PC-3 (cell line): ENCODE measurements around the gene NEDD9. TPM values are rescaled to one million over a fixed set of nuclear protein-coding genes. Genes with fewer than 3 reads are reported as not detected.

Source experiments
- ATAC-seq: fragments of 200-7000 bp; cut with Tn5 transposase; 2 replicates; pipeline ENCODE4 v1.9.1; 2020; ENCODE audit warnings: mild to moderate bottlenecking, moderate library complexity
- BruUV-seq: library from RNA; stranded (reverse); fragments of 400-500 nt; replicated peaks from 2 replicates; lab custom pipeline; 2021; lab: Mats Ljungman, UMichigan
- CTCF ChIA-PET: fragments of 300-600 bp; sonication (Branson Sonifier 250); formaldehyde crosslinking; loops from one replicate; lab custom pipeline; 2022; ENCODE audit warnings: antibody characterized with exemption; lab: Charles Lee
- POLR2A ChIA-PET: fragments of 300-600 bp; sonication (Branson Sonifier 250); formaldehyde crosslinking; loops from one replicate; lab custom pipeline; 2022; ENCODE audit warnings: antibody characterized with exemption; ENCODE audit not compliant: unreplicated experiment; lab: Charles Lee
- DNase-seq: peaks from one replicate; pipeline ENCODE4 v3.0.0-alpha.2; 2015
- H2AFZ ChIP-seq: fragments of 300-600 bp; sonication (generic); 2 replicates; pipeline ENCODE4 v1.6.0; 2016; ENCODE audit warnings: antibody characterized with exemption, low read length
- H3F3A ChIP-seq: fragments of 300-600 bp; sonication (generic); one replicate; pipeline ENCODE4 v1.6.0; 2017; ENCODE audit warnings: antibody characterized with exemption, low read length, control low read depth, mild to moderate bottlenecking; ENCODE audit not compliant: unreplicated experiment
- H3K27ac ChIP-seq: fragments of 300-600 bp; sonication (generic); 2 replicates; pipeline ENCODE4 v1.5.1; 2016; ENCODE audit warnings: mild to moderate bottlenecking, low read length
- H3K27me3 ChIP-seq: fragments of 300-600 bp; sonication (generic); 2 replicates; pipeline ENCODE4 v1.6.1; 2016; ENCODE audit warnings: low read length, mixed read lengths
- H3K36me3 ChIP-seq: fragments of 300-600 bp; sonication (generic); 2 replicates; pipeline ENCODE4 v1.6.1; 2016; ENCODE audit warnings: low read depth, mixed run types, low read length, mixed read lengths
- H3K4me1 ChIP-seq: fragments of 300-600 bp; sonication (generic); 2 replicates; pipeline ENCODE4 v1.5.1; 2016; ENCODE audit warnings: low read length; ENCODE audit not compliant: insufficient read depth
- H3K4me2 ChIP-seq: fragments of 300-600 bp; sonication (generic); 2 replicates; pipeline ENCODE4 v1.6.0; 2016; ENCODE audit warnings: low read length
- H3K4me3 ChIP-seq: fragments of 300-600 bp; sonication (generic); 2 replicates; pipeline ENCODE4 v1.5.1; 2016; ENCODE audit warnings: mild to moderate bottlenecking, low read length, mixed read lengths
- H3K79me2 ChIP-seq: fragments of 300-600 bp; sonication (generic); 2 replicates; pipeline ENCODE4 v1.6.1; 2017; ENCODE audit warnings: low read length, mixed read lengths
- H3K9ac ChIP-seq: fragments of 300-600 bp; sonication (generic); 2 replicates; pipeline ENCODE4 v1.6.0; 2016; ENCODE audit warnings: mild to moderate bottlenecking, low read length
- H3K9me2 ChIP-seq: fragments of 300-600 bp; sonication (generic); replicated peaks from 2 replicates; pipeline ENCODE4 v1.6.1; 2016; ENCODE audit warnings: mixed run types, low read length, mixed read lengths
- H3K9me3 ChIP-seq: fragments of 300-600 bp; sonication (generic); 2 replicates; pipeline ENCODE4 v1.6.1; 2016; ENCODE audit warnings: low read length, mixed read lengths
- H4K20me1 ChIP-seq: fragments of 300-600 bp; sonication (generic); 2 replicates; pipeline ENCODE4 v1.6.1; 2016; ENCODE audit warnings: low read length, mixed read lengths
- EZH2 ChIP-seq: fragments of 300-600 bp; sonication (generic); IDR thresholded peaks from one replicate; pipeline ENCODE4 v1.6.1; 2017; ENCODE audit warnings: antibody characterized with exemption, mild to moderate bottlenecking, low read length; ENCODE audit not compliant: unreplicated experiment
- EZH2phosphoT487 ChIP-seq: fragments of 300-600 bp; sonication (generic); IDR thresholded peaks from 2 replicates; pipeline ENCODE4 v1.6.1; 2018; ENCODE audit warnings: mild to moderate bottlenecking, antibody characterized with exemption, low read length, borderline replicate concordance
- intact Hi-C: fragments of 100-400 bp; cut with micrococcal nuclease; formaldehyde crosslinking; loops from 2 replicates; pipeline ENCODE4 v1.9.0; 2023
- total RNA-seq: library from RNA; depleted of rRNA; stranded (reverse); fragments of >200 nt; gene quantifications from 2 replicates; pipeline ENCODE4 v1.2.3, GENCODE V29; 2014
- TF ChIP-seq, protein P1 (sequence below): fragments of 300-600 bp; sonication (generic); conservative IDR thresholded peaks from 2 replicates; pipeline ENCODE4 v1.5.1; 2017; ENCODE audit warnings: antibody characterized with exemption, low read depth, mild to moderate bottlenecking, low read length

The NEDD9 gene
- total RNA-seq, 1 experiment from 2014 or later = 12.1 TPM

- no peaks in the 10 kb centered on the region for H3K36me3 ChIP-seq
- no peak overlapping the region for H3K27ac ChIP-seq
- H3K4me3 ChIP-seq = no peak overlapping the region
- intact Hi-C loops = no loop called here
- CTCF ChIA-PET = no interaction called here
- H3K9me2 ChIP-seq = no peaks in the 10 kb centered on the region
- POLR2A ChIA-PET = no interaction called here
- no peak overlapping the region for H3K9ac ChIP-seq
- no peak for TF ChIP-seq EZH2phosphoT487
- TF ChIP-seq, protein P1, sequence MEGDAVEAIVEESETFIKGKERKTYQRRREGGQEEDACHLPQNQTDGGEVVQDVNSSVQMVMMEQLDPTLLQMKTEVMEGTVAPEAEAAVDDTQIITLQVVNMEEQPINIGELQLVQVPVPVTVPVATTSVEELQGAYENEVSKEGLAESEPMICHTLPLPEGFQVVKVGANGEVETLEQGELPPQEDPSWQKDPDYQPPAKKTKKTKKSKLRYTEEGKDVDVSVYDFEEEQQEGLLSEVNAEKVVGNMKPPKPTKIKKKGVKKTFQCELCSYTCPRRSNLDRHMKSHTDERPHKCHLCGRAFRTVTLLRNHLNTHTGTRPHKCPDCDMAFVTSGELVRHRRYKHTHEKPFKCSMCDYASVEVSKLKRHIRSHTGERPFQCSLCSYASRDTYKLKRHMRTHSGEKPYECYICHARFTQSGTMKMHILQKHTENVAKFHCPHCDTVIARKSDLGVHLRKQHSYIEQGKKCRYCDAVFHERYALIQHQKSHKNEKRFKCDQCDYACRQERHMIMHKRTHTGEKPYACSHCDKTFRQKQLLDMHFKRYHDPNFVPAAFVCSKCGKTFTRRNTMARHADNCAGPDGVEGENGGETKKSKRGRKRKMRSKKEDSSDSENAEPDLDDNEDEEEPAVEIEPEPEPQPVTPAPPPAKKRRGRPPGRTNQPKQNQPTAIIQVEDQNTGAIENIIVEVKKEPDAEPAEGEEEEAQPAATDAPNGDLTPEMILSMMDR = no peak
- TF ChIP-seq EZH2 = no peak
- H3K4me2 ChIP-seq = no peak overlapping the region
- DNase-seq (no peak), ATAC-seq (no peak)
- no peaks in the 10 kb centered on the region for H3F3A ChIP-seq
- H4K20me1 ChIP-seq = no peaks in the 10 kb centered on the region
- H3K79me2 ChIP-seq = no peaks in the 10 kb centered on the region
- BruUV-seq = no TSS peak
- H3K4me1 ChIP-seq = peaks cover 18% of the 10 kb centered on the region
- no peaks in the 10 kb centered on the region for H3K27me3 ChIP-seq
- no peak overlapping the region for H2AFZ ChIP-seq
- no peaks in the 10 kb centered on the region for H3K9me3 ChIP-seq
These were observed 47.9 kb upstream of the NEDD9 start for GRCh38 chr6:11280394-11280793.

DNA sequence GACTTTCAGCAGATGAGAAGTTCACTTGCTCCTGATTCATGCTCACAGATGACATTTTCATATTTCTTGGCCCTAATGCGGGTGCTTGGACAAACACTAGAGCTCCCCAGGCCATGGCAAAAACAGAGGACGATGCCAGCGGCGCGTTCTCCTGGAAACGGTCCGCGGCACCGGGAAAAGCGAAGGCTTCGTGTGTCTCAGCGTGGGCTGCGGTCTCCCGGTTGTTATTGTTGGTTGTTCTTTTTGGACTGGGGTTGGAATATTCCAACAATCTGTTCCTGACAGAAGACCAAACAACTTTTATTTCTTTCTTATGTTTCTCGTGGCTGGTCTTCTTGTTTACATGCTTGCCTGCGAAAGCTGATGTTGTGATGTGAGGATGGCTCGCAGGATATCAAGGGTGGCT lies 46.8 kb upstream of the NEDD9 start:
- no peak overlapping the region for H2AFZ ChIP-seq
- H3K4me2 ChIP-seq = no peak overlapping the region
- ChIA-PET CTCF (no interaction called here), POLR2A (no interaction called here)
- peaks cover 22% of the 10 kb centered on the region for H3K4me1 ChIP-seq
- DNase-seq (no peak), ATAC-seq (no peak)
- no peaks in the 10 kb centered on the region for H3K36me3 ChIP-seq
- no peak overlapping the region for H3K4me3 ChIP-seq
- BruUV-seq = no TSS peak
- H3K9me3 ChIP-seq = no peaks in the 10 kb centered on the region
- H3K9me2 ChIP-seq = no peaks in the 10 kb centered on the region
- no peak overlapping the region for H3K9ac ChIP-seq
- no peaks in the 10 kb centered on the region for H3K79me2 ChIP-seq
- intact Hi-C loops = no loop called here
- TF ChIP-seq, protein P1 = no peak
- TF ChIP-seq EZH2phosphoT487 (no peak), EZH2 (no peak)
- H3K27ac ChIP-seq = no peak overlapping the region
- H4K20me1 ChIP-seq = no peaks in the 10 kb centered on the region
- no peaks in the 10 kb centered on the region for H3F3A ChIP-seq
- H3K27me3 ChIP-seq = no peaks in the 10 kb centered on the region

GRCh38 chr6:11278207-11278559 lies 45.7 kb upstream of the NEDD9 start:
- ChIA-PET CTCF (no interaction called here), POLR2A (no interaction called here)
- no peak overlapping the region for H3K9ac ChIP-seq
- H3K27me3 ChIP-seq = no peaks in the 10 kb centered on the region
- no peak overlapping the region for H3K4me3 ChIP-seq
- no TSS peak for BruUV-seq
- intact Hi-C loops = no loop called here
- no peaks in the 10 kb centered on the region for H3K9me2 ChIP-seq
- H3K4me1 ChIP-seq = peaks cover 33% of the 10 kb centered on the region
- H4K20me1 ChIP-seq = no peaks in the 10 kb centered on the region
- no peak overlapping the region for H2AFZ ChIP-seq
- H3K4me2 ChIP-seq = no peak overlapping the region
- no peaks in the 10 kb centered on the region for H3K36me3 ChIP-seq
- H3K79me2 ChIP-seq = no peaks in the 10 kb centered on the region
- ATAC-seq = no peak
- TF ChIP-seq EZH2 (no peak), EZH2phosphoT487 (no peak)
- TF ChIP-seq, protein P1 = no peak
- H3F3A ChIP-seq = no peaks in the 10 kb centered on the region
- DNase-seq = no peak
- H3K27ac ChIP-seq = no peak overlapping the region
- H3K9me3 ChIP-seq = no peaks in the 10 kb centered on the region
